Fibroblast of the aortic adventitia (primary cell): ENCODE data around the gene ADAMTS6. TPM values are rescaled to one million over a fixed set of nuclear protein-coding genes. Genes with fewer than 3 reads are reported as not detected.
"Not testable (repeated sequence)": the region's sequence is repeated elsewhere in the genome, so short reads cannot be mapped to it uniquely, and the experiment has no call there.

Experiments
- DNase-seq: peaks from one replicate; pipeline ENCODE4 v3.0.0-alpha.2; 2010; ENCODE audit warnings: low read depth
- H3K4me3 ChIP-seq: 2 replicates; pipeline ENCODE4 v1.5.1; 2011; ENCODE audit warnings: low read depth, mild to moderate bottlenecking, control low read depth, low read length, moderate library complexity
- total RNA-seq: library from RNA; depleted of rRNA; stranded (reverse); fragments of >200 nt; gene quantifications from 2 replicates; pipeline ENCODE4 v1.2.3, GENCODE V29; 2012; ENCODE audit warnings: low replicate concordance
- TF ChIP-seq, protein P1 (sequence below): IDR thresholded peaks from 2 replicates; pipeline ENCODE4 v1.5.1; 2011; ENCODE audit warnings: mild to moderate bottlenecking, low read length, control low read depth, inconsistent platforms; ENCODE audit not compliant: insufficient read depth

The ADAMTS6 gene
- total RNA-seq, 1 donor: 40.8 TPM

GRCh38 chr5:65329266-65329665 lies 152.5 kb downstream of the ADAMTS6 start:
- TF ChIP-seq, protein P1, sequence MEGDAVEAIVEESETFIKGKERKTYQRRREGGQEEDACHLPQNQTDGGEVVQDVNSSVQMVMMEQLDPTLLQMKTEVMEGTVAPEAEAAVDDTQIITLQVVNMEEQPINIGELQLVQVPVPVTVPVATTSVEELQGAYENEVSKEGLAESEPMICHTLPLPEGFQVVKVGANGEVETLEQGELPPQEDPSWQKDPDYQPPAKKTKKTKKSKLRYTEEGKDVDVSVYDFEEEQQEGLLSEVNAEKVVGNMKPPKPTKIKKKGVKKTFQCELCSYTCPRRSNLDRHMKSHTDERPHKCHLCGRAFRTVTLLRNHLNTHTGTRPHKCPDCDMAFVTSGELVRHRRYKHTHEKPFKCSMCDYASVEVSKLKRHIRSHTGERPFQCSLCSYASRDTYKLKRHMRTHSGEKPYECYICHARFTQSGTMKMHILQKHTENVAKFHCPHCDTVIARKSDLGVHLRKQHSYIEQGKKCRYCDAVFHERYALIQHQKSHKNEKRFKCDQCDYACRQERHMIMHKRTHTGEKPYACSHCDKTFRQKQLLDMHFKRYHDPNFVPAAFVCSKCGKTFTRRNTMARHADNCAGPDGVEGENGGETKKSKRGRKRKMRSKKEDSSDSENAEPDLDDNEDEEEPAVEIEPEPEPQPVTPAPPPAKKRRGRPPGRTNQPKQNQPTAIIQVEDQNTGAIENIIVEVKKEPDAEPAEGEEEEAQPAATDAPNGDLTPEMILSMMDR: no peak
- H3K4me3 ChIP-seq: no peak overlapping the region
- peak; percentile 66 for DNase-seq

DNA sequence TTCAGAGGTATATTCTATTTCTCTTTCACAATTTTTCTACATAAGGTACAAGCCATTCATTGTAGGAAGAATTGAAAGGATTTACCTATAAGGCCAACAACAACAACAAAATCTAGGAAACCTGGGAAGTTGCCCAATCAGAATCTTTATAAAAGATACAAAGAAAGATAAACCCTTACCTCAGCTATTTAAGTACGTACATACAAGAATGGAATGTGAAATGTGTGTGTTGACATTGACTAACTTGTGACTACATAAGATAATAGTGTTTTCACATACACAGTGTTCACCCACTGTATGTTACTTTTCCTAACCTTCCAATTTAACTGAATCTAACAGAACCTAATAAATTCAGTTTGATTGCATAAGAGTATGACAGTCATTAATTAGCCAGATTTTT lies 154.1 kb downstream of the ADAMTS6 start:
- peak; percentile 91 for DNase-seq
- TF ChIP-seq, protein P1: no peak
- H3K4me3 ChIP-seq: no peak overlapping the region

- TF ChIP-seq, protein P1: no peak
- peak; percentile 63 for DNase-seq
- no peak overlapping the region for H3K4me3 ChIP-seq
Observed at GRCh38 chr5:65326922-65327321, 154.8 kb downstream of the ADAMTS6 start.

- H3K4me3 ChIP-seq: no peak overlapping the region
- DNase-seq: no peak
- TF ChIP-seq, protein P1: no peak
Observed at GRCh38 chr5:65324226-65324625, 157.5 kb downstream of the ADAMTS6 start.

GRCh38 chr5:65320704-65321103 lies 161.0 kb downstream of the ADAMTS6 start:
- DNase-seq: not testable (repeated sequence)

DNA sequence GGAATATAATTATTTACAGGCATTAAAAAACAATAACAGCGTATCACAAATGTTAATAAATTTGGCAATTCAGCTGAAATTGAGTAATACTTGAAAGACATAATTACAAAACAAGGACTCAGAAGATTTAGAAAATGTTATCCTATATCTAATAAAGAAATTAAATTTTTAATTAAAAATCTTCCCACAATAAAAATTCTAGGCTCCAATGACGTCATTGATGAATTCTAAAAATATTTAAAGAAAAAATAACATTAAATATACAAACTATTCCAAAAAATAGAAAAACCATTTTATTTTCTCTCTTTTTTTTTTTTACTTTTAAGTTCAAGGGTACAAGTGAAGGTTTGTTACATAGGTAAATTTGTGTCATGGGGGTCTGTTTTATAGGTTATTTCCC lies 161.5 kb downstream of the ADAMTS6 start:
- TF ChIP-seq, protein P1: no peak

More at GRCh38 chr5:65320704-65321103, 161.0 kb downstream of the ADAMTS6 start:
- H3K4me3 ChIP-seq: not testable (repeated sequence)

DNA sequence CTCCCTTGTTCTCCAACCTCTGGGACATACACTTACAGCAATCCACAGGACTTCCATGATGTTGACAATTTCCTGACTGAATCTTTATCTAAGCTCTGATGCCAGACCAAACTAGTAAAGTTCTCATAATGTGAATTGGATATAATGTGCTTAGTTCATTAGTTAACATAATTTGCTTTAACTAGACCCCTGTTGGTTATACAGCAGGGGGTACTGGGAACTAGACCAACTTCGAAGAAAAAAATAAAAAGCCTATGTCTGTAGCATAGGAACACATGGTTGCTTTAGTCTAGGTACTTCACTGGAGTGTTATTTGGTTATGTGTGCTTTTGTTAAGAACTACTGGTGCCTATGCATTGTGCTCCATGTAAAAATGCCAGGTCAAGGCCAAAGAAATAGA lies 173.8 kb downstream of the ADAMTS6 start:
- no peak for DNase-seq
- TF ChIP-seq, protein P1: no peak
- no peak overlapping the region for H3K4me3 ChIP-seq

More for the DNA sequence above, 161.5 kb downstream of the ADAMTS6 start:
- no peak overlapping the region for H3K4me3 ChIP-seq
- DNase-seq: no peak
